ENCODE measurements around the gene DISP2.

DNA sequence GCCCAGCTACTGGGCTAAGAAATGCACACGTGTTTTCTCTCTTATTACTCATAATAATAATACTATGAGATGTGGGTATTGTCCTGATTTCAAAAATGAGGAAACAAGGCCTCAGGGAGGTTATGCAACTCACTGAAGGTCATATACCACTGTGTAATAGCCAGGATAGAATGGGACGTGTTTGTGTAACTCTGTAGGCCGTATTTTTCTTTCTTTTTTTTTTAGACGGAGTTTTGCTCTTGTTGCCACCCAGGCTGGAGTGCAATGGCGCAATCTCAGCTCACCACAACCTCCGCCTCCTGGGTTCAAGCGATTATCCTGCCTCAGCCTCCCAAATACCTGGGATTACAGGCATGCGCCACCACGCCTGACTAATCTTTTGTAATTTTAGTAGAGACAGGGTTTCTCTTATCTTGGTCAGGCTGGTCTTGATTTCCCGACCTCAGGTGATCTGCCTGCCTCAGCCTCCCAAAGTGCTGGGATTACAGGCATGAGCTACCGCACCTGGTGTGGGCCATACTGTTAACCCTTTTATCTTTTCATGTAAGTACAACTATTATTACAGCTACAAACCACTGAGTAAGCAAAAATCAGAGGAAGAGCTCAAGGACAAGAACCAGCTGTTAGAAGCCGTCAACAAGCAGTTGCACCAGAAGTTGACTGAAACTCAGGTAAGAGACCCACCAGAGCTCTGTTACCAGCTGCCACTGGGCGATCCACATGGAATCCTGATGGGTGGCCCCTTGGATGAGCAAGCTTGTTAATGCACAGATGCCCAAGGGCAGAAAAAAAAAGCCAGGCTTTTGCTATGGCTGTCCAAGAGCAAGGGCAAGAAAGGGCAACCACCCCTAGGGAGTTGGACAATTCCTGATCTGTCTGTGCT is 31.2 kb downstream of the DISP2 start:
- TF ChIP-seq OSR1 (CRISPR knock-in tag; IDR thresholded peaks at IDR 0.05): no peak
- no peak for TF ChIP-seq ESRRG (CRISPR knock-in tag; IDR thresholded peaks at IDR 0.05)

All from SK-N-SH treated with all-trans-retinoic acid at 6 μM for 48 hours (cell line).